ENCODE data around the gene WDR43. TPM values are rescaled to one million over a fixed set of nuclear protein-coding genes. Genes with fewer than 3 reads are reported as not detected.

Gene WDR43
- 52.0 TPM for total RNA-seq (ENCODE audit: insufficient read depth, low replicate concordance)

- peak; percentile 99 for DNase-seq (ENCODE audit: low spot score)
Observed at GRCh38 chr2:28894470-28895188, at the start of gene WDR43. Gene WDR43, plus strand, starts transcription at chr2:28894667. Its CDS starts 32 bp downstream, at chr2:28894699.

GRCh38 chr2:28855193-28855592 lies 39.3 kb upstream of the WDR43 start:
- DNase-seq (ENCODE audit: low spot score): no peak

- DNase-seq (ENCODE audit: low spot score): no peak
Observed at GRCh38 chr2:28855977-28856376, 38.5 kb upstream of the WDR43 start.

GRCh38 chr2:28868611-28869010 lies 25.9 kb upstream of the WDR43 start:
- no peak for DNase-seq (ENCODE audit: low spot score)

GRCh38 chr2:28869494-28870145 lies 24.8 kb upstream of the WDR43 start:
- no peak for DNase-seq (ENCODE audit: low spot score)

GRCh38 chr2:28870146-28870891 lies 24.1 kb upstream of the WDR43 start, which contains the start of gene TRMT61B:
Gene TRMT61B, minus strand, starts transcription at chr2:28870309. Its CDS starts 32 bp downstream, at chr2:28870277.
- peak; percentile 97 for DNase-seq (ENCODE audit: low spot score)

GRCh38 chr2:28871620-28872019 lies 22.8 kb upstream of the WDR43 start:
- no peak for DNase-seq (ENCODE audit: low spot score)

- no peak for DNase-seq (ENCODE audit: low spot score)
Observed at GRCh38 chr2:28880193-28880592, 14.3 kb upstream of the WDR43 start.

- DNase-seq (ENCODE audit: low spot score): no peak
Observed at GRCh38 chr2:28893488-28893887, 979 bp upstream of the WDR43 start.

GRCh38 chr2:28895189-28895893 lies 874 bp downstream of the WDR43 start:
- DNase-seq (ENCODE audit: low spot score): no peak

GRCh38 chr2:28896906-28897305 lies 2.4 kb downstream of the WDR43 start:
- no peak for DNase-seq (ENCODE audit: low spot score)

GRCh38 chr2:28898048-28898447 lies 3.6 kb downstream of the WDR43 start:
- no peak for DNase-seq (ENCODE audit: low spot score)

GRCh38 chr2:28901202-28901601 lies 6.7 kb downstream of the WDR43 start:
- DNase-seq (ENCODE audit: low spot score): no peak

- no peak for DNase-seq (ENCODE audit: low spot score)
Observed at GRCh38 chr2:28901841-28902240, 7.4 kb downstream of the WDR43 start.

- DNase-seq (ENCODE audit: low spot score): no peak
Observed at GRCh38 chr2:28902584-28902983, 8.1 kb downstream of the WDR43 start.

GRCh38 chr2:28904295-28904694 lies 9.8 kb downstream of the WDR43 start:
- no peak for DNase-seq (ENCODE audit: low spot score)

- no peak for DNase-seq (ENCODE audit: low spot score)
Observed at GRCh38 chr2:28904802-28905457, 10.5 kb downstream of the WDR43 start.

GRCh38 chr2:28905533-28905932 lies 11.1 kb downstream of the WDR43 start:
- DNase-seq (ENCODE audit: low spot score): no peak

GRCh38 chr2:28906376-28906775 lies 11.9 kb downstream of the WDR43 start:
- no peak for DNase-seq (ENCODE audit: low spot score)

GRCh38 chr2:28906821-28907220 lies 12.4 kb downstream of the WDR43 start:
- no peak for DNase-seq (ENCODE audit: low spot score)

GRCh38 chr2:28908172-28908571 lies 13.7 kb downstream of the WDR43 start:
- DNase-seq (ENCODE audit: low spot score): no peak
